MM.1S (cell line): ENCODE measurements around the gene NLGN1.

Experiments
- CTCF ChIP-seq: fragments of 300-600 bp; sonication (generic); IDR thresholded peaks from 2 replicates; pipeline ENCODE4 v1.5.1; 2016; ENCODE audit warnings: antibody characterized with exemption, low read length, mixed read lengths
- EZH2 ChIP-seq: fragments of 300-600 bp; sonication (generic); optimal IDR thresholded peaks from 2 replicates; pipeline ENCODE3; 2017; ENCODE audit warnings: low read depth, mild to moderate bottlenecking, antibody characterized with exemption, low read length, mixed read lengths
- EZH2phosphoT487 ChIP-seq: fragments of 300-600 bp; sonication (generic); IDR thresholded peaks from 2 replicates; pipeline ENCODE4 v1.6.1; 2018; ENCODE audit warnings: antibody characterized with exemption, low read length

DNA sequence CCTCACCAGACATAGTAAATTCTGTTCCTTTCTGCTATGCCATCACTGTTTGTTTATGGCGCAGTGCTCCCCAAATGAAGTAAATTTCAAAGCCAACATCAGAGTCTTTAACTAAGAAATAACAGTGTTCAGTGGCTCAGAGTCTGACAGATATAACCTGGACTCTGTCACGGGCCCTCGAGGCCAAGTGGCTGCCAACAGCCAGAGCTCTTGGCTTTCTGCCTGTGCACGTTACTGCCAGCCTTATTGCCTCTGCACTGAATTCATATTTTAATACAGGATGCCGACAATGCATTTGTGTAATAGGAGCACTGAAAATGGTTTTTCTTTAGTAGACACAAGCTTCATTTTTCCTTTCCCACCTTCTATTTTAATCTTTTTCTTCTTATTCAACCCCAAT, 219.9 kb downstream of the NLGN1 start:
- no peak for TF ChIP-seq CTCF
- no peak for TF ChIP-seq EZH2
- no peak for TF ChIP-seq EZH2phosphoT487
